ENCODE data around the gene KRTAP5-2. TPM values are rescaled to one million over a fixed set of nuclear protein-coding genes. Genes with fewer than 3 reads are reported as not detected.

Gene KRTAP5-2
- total RNA-seq, 1 experiment from 2014 or later = not detected

DNA sequence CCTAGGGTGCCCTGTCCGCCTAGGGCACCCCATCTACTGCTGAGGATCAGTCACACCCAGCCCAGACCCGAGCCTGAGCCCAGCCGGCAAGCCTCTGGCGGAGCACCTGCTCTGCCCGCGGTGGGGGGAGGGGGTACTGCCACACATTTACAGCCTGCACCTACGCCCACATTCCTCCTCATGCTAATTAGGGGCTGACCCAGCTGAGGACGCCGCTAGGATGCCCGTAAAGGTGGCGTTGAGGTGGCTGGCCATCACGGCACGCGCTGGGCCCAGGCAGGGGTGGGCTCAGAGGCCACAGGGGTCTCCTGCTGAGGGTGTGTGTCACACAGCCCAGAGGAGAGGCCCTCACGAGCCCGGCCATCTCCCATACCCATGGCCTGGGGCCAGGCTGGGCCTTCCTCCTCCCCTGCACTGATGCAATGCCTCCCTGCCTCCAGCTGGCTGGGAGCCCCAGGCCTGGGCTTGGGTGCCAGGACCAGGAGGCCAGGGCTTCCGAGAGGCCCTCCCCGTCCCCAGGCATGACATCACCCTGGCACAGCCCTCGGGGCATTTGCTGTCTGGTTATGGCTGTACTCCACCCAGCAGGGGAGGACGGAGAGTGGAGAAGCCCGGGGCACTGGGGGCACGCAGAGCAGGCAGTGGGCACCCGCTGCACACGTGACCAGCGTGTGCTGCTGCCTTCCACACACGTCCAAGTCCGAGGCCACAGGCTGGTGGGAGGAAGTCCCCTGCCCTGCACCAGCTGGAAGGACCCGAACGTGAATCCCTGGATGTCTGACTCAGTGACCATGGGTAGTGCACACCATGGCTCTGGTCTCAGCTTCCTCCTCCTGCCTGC is 38.8 kb downstream of the KRTAP5-2 start:
- H3K9ac ChIP-seq (ENCODE audit: low read length) = peak overlapping the region; percentile 56
- no peaks in the 10 kb centered on the region for H3K36me3 ChIP-seq (ENCODE audit: low read depth, low read length)
- peaks cover 28% of the 10 kb centered on the region for H3K4me1 ChIP-seq (ENCODE audit: insufficient read depth, low read length)
- H3F3A ChIP-seq (ENCODE audit: low read length, unreplicated experiment) = no peaks in the 10 kb centered on the region
- intact Hi-C loops (cut with micrococcal nuclease) = loop anchor here (2.0 kb wide), 1 partner anchor 15 kb away; no protein-coding TSS in a partner anchor
- H3K4me3 ChIP-seq (ENCODE audit: low read length) = peak overlapping the region; percentile 63
- H3K27me3 ChIP-seq (ENCODE audit: low read length) = no peaks in the 10 kb centered on the region
- ChIA-PET CTCF (interaction anchor here (1.9 kb wide), 1 partner anchor 13 kb away, joined by 12 read pairs; no protein-coding TSS in a partner anchor), POLR2A (ENCODE audit: unreplicated experiment) (no interaction called here)
- no peaks in the 10 kb centered on the region for H3K79me2 ChIP-seq (ENCODE audit: low read length)
- H3K27ac ChIP-seq (ENCODE audit: low read length) = peak overlapping the region; percentile 79
- no peaks in the 10 kb centered on the region for H4K20me1 ChIP-seq (ENCODE audit: low read length)
- peak overlapping the region; percentile 23; the same call in 1 of the 2 replicates for H2AFZ ChIP-seq (ENCODE audit: low read length)
- no TSS peak for BruUV-seq (replicated peaks)
- H3K4me2 ChIP-seq (ENCODE audit: low read length) = peak overlapping the region; percentile 89
- H3K9me3 ChIP-seq (ENCODE audit: low read length) = no peaks in the 10 kb centered on the region
- peak; percentile 92 for DNase-seq
- H3K9me2 ChIP-seq (replicated peaks; ENCODE audit: low read length) = no peaks in the 10 kb centered on the region
- TF ChIP-seq EZH2 (IDR thresholded peaks at IDR 0.05; ENCODE audit: low read length, unreplicated experiment) (no peak), EZH2phosphoT487 (IDR thresholded peaks at IDR 0.05; ENCODE audit: borderline replicate concordance, low read length) (peak; percentile 88)
- ATAC-seq = peak; percentile 66

DNA sequence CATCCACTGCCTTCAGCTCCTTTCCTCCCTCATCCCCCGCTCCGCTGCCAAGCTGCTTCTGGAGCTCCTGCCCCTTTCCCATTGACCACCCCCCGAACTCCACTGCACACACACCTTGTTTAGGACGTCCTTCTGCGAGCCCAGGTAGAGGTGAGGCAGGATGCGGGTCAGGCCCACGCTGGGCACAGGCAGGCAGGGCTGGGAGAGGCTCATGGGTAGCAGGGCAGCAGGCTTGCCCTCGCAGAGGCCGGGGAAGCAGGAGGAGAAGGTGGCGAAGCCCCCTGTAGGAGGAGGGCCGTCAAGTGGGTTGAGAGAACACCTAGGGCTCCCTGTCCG is 39.4 kb downstream of the KRTAP5-2 start:
- H3K4me3 ChIP-seq (ENCODE audit: low read length) = peak overlapping the region; percentile 63
- POLR2A ChIA-PET (ENCODE audit: unreplicated experiment) = no interaction called here

More for the DNA sequence above, 39.4 kb downstream of the KRTAP5-2 start:
- ATAC-seq (peak; percentile 3), DNase-seq (no peak)
- H3K27me3 ChIP-seq (ENCODE audit: low read length) = no peaks in the 10 kb centered on the region
- BruUV-seq (replicated peaks) = TSS peak; percentile 80
- peak overlapping the region; percentile 56 for H3K9ac ChIP-seq (ENCODE audit: low read length)
- H3F3A ChIP-seq (ENCODE audit: low read length, unreplicated experiment) = no peaks in the 10 kb centered on the region
- H3K9me2 ChIP-seq (replicated peaks; ENCODE audit: low read length) = no peaks in the 10 kb centered on the region
- TF ChIP-seq, protein P1, sequence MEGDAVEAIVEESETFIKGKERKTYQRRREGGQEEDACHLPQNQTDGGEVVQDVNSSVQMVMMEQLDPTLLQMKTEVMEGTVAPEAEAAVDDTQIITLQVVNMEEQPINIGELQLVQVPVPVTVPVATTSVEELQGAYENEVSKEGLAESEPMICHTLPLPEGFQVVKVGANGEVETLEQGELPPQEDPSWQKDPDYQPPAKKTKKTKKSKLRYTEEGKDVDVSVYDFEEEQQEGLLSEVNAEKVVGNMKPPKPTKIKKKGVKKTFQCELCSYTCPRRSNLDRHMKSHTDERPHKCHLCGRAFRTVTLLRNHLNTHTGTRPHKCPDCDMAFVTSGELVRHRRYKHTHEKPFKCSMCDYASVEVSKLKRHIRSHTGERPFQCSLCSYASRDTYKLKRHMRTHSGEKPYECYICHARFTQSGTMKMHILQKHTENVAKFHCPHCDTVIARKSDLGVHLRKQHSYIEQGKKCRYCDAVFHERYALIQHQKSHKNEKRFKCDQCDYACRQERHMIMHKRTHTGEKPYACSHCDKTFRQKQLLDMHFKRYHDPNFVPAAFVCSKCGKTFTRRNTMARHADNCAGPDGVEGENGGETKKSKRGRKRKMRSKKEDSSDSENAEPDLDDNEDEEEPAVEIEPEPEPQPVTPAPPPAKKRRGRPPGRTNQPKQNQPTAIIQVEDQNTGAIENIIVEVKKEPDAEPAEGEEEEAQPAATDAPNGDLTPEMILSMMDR (conservative IDR thresholded peaks at IDR 0.05; ENCODE audit: low read depth, low read length) = no peak
- no peak for TF ChIP-seq EZH2 (IDR thresholded peaks at IDR 0.05; ENCODE audit: low read length, unreplicated experiment)
- H2AFZ ChIP-seq (ENCODE audit: low read length) = peak overlapping the region; percentile 23; the same call in 1 of the 2 replicates
- peaks cover 29% of the 10 kb centered on the region for H3K4me1 ChIP-seq (ENCODE audit: insufficient read depth, low read length)
- H3K4me2 ChIP-seq (ENCODE audit: low read length) = peak overlapping the region; percentile 89
- no peaks in the 10 kb centered on the region for H3K36me3 ChIP-seq (ENCODE audit: low read depth, low read length)
- CTCF ChIA-PET = interaction anchor here (1.3 to 1.9 kb wide), 3 partner anchors 12 to 16 kb away, joined by 6 to 12 read pairs (median 8); no protein-coding TSS in a partner anchor
- no peaks in the 10 kb centered on the region for H4K20me1 ChIP-seq (ENCODE audit: low read length)
- H3K79me2 ChIP-seq (ENCODE audit: low read length) = no peaks in the 10 kb centered on the region
- no peaks in the 10 kb centered on the region for H3K9me3 ChIP-seq (ENCODE audit: low read length)
- intact Hi-C loops (cut with micrococcal nuclease) = loop anchor here (2.0 kb wide), 1 partner anchor 16 kb away; no protein-coding TSS in a partner anchor
- H3K27ac ChIP-seq (ENCODE audit: low read length) = peak overlapping the region; percentile 79

All from PC-3 (cell line).